HG03108 (cell line): ENCODE data around the gene CNTNAP2.
"Not testable (repeated sequence)": the region's sequence is repeated elsewhere in the genome, so short reads cannot be mapped to it uniquely, and the experiment has no call there.

Experiments used
- ATAC-seq: cut with Tn5 transposase; IDR thresholded peaks from one replicate; pipeline ENCODE4 v1.9.1; 2021; ENCODE audit warnings: moderate library complexity; ENCODE audit not compliant: unreplicated experiment

The CNTNAP2 gene

DNA sequence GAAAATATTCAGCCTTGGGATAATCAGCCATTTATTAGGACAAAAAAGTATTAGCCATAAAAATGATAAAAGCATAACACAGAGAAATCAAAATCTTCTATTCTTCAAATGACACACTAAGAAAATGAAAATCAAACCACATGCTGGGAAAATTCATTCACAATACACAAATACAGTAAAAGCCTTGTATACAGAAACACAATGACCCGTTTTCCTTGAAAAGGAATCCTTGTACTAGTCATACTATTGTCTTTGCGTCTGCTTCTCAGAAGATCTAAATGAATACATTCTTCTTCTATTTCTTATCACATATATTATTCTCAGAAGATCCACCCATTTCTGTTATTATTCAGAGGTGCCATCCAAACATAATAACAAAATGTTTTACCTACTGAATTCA, 749.1 kb downstream of the CNTNAP2 start:
- ATAC-seq: no peak

DNA sequence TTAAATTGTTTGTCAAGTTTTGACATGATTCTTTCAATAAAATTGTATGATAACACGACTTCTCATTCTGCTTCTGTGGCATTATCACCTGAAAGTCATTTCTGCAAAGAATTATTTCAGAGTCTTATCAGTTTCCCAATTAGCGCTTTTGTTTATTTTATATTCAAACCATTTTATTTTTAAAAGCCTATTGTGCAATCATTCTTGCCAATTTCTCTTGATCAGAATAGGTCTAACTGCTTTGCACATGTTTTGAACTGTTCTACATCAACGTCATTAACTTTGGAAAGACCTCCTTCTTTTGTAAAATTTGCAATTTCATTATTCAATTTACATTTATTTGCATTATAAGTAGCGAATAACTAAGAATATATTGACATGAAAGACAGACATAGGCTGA, 758.1 kb downstream of the CNTNAP2 start:
- ATAC-seq: no peak

DNA sequence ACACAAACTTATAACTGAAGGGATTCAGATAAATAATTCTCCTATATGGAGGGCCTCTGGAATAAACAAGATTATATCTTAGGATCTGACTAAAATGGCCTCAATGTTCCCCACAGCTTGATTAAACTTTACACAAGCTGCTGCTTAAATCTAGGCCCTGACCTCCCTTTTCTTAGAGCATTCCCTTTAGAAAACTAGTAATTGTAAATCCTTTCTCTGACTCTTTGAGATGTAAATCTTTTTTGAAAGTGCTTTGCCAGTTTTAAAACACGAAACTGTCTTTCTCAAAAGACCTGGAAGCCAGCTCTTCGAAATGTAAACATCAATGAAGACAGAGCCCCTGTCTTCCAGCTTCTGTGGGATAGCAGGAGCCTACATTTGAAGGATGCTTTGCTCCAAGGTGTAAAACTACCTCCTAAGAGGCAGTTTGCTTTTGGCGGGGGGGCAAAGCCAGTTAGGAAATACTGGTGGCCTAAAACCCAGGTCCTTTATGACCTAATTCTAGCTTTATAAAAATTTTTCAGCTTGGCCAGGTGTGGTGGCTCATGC, 758.7 kb downstream of the CNTNAP2 start:
- ATAC-seq: no peak

- no peak for ATAC-seq
These were observed 759.4 kb downstream of the CNTNAP2 start for GRCh38 chr7:146875981-146876380.

- no peak for ATAC-seq
These were observed 759.8 kb downstream of the CNTNAP2 start for GRCh38 chr7:146876411-146876810.

GRCh38 chr7:146878901-146879300, 762.3 kb downstream of the CNTNAP2 start:
- no peak for ATAC-seq

- no peak for ATAC-seq
These were observed 768.6 kb downstream of the CNTNAP2 start for GRCh38 chr7:146885231-146885630.

DNA sequence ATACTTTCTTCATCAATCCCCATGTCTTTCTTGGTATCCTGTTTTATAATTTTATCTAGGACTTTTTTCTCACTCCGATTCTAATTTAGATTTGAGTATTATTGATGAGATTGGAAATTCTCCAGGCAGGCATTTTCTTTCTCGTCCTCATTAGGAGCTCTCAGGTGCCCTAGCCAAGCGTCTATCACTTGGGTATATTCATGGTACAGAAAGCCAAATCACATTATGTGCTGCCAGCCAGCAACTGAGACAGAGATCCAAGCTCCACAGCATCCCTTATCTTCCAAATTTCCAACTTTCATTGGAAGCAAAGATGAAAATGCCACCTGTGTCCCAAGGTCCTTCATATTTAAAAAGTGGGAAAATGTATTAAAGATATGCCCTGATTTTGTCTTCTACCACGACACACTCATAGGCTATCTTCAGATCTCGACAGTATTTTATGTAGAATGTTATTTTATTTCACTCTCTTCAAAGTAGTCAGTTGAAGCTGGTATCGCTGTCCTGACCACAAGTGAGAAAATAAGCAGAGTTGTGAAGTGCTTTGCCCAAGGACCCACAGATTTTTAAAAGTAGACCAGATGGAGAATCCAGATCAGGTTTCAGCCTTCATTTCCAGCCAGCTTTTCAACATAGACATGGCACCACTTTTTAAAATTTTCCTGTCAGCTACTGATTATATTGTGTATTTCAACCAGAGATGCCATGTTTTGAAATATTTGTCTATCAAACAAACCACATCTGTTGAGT, 773.4 kb downstream of the CNTNAP2 start:
- ATAC-seq: no peak

DNA sequence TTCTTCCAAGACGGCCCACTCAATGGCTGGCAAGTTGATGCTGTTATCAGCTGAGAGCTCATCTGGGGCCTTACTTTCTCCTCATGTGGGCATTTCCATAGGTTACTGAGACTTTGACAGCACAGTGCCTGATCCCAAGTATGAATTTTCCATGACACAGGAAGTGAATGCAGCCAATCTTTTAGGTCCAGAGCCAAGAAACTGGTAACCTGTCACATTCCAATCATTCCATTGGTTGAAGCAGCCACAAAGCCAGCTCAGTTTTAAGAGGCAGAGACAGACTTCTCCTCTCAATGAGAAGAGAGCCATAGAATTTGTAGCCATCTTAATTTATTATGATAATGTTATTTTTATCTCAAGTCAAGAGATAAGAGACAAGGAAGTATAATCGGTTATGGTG, 775.5 kb downstream of the CNTNAP2 start:
- ATAC-seq: no peak

DNA sequence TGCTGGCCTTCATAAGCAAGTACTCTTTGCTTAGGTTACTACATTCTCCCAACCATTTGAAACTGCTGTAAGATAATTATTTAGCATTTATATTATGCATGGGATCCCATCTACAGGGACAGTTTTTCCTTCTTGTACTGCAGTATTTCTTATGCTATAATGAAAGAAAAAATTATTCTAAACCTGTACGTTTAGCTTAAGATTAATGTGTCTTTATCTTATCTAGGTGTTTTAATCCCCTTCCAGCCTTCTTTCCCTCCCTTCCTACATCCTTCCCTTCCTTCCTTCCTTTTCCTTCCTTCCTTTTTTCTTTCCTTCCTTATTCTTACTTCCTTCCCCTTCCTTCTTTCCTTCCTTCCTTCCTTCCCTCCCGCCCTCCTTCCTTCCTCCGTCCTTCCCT, 778.3 kb downstream of the CNTNAP2 start:
- no peak for ATAC-seq

DNA sequence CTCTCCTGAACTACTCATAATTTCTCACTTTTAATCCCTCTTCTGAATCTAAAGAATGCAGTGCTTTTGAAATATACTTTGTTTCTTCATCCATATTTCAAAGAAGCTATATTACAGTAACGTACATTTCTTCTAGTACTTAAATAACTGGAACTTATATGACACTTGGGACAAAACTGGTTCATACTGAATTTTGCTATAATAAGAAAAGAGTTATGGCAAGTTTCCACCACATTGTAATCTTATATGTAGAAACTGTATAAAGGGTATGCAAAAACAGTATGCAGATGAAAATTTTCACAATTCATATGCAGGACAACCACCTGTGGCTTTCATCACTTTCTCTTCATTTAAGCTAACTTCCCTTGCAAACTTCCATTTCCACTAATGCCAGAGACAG, 785.7 kb downstream of the CNTNAP2 start:
- no peak for ATAC-seq

DNA sequence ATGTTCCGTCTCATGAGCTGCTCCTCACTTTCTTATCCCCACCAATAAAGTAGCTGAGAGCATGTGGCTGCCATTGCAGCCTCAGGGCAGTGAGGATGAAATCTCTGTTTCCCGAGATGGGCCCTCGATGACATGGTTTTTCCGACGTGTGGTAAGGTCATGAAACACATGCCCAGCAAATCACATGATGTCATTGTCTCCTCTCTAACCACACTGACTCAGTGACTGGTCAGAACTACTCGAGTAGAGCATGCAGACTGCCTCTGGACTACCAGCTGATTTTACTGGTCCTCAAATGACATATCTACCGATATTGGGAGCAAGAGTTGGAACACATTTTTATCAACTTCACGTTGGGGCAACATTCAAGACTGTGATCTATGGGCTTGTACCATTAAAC, 786.1 kb downstream of the CNTNAP2 start:
- ATAC-seq: no peak

DNA sequence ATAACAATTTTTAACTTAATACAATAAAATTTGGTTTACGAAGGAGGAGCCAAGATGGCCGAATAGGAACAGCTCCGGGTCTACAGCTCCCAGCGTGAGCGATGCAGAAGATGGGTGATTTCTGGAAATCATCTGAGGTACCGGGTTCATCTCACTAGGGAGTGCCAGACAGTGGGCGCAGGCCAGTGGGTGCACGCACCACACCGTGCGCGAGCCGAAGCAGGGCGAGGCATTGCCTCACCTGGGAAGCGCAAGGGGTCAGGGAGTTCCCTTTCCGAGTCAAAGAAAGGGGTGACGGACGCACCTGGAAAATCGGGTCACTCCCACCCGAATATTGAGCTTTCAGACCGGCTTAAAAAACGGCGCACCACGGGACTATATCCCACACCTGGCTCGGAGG, 789.1 kb downstream of the CNTNAP2 start:
- ATAC-seq: not testable (repeated sequence)

- ATAC-seq: no peak
These were observed 806.2 kb downstream of the CNTNAP2 start for GRCh38 chr7:146922782-146923181.

DNA sequence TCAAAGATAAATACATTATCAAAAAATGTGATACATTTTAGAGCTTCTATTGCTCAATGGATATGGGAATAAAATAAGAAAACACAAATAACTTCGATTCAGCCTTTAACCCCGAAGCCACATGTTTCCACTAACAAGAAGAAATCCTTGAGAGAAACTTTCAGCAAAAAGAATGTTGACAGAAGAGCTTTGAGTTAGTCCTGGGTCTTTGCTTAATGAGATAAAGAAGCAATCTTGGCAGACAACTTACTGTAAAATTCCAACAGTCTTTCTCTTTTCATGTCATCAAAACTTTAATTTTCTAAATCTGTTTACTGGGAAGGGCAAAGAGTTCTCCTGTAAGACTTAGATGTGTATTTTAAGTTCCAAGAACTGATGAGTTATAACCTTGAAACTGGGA, 810.2 kb downstream of the CNTNAP2 start:
- ATAC-seq: no peak

- no peak for ATAC-seq
These were observed 821.2 kb downstream of the CNTNAP2 start for GRCh38 chr7:146937836-146938235.

DNA sequence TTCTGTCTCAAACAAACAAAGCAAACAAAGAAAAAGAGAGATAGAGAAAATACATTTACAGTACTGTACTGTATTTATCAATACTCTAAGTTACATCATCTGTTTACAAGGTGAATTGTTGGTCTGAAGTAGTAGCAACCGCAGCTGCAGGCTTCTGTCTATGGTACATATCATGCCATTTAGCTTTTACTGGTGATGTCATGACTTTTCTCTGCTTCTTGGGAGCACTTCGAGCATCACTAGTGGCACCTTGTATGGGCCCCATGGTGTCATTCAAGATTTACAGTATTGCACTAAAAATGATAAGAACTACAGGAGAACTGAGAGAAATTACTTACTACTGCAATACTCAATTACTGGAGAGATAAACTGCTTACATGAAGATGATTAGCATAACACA, 826.9 kb downstream of the CNTNAP2 start:
- ATAC-seq: no peak

GRCh38 chr7:146948703-146949102, 832.1 kb downstream of the CNTNAP2 start:
- no peak for ATAC-seq

DNA sequence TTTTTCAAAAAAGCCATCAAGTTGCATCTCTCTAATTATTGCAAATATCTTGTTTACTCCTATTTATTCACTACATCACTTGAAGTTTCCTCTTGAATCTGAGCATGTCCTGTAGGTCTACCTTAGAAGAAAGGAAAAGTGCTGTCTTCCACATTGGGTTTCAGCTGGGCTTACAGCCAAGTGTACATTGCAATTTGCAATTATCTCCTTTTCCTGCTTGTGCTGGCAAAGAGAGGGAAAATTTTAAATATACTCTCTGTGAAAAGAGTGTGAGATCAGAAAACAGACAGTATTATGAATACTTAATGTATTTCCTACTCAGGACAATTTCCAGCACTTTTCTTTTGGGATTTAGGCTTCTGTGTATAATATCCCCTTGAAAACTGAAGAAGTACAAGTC, 839.7 kb downstream of the CNTNAP2 start:
- ATAC-seq: no peak

DNA sequence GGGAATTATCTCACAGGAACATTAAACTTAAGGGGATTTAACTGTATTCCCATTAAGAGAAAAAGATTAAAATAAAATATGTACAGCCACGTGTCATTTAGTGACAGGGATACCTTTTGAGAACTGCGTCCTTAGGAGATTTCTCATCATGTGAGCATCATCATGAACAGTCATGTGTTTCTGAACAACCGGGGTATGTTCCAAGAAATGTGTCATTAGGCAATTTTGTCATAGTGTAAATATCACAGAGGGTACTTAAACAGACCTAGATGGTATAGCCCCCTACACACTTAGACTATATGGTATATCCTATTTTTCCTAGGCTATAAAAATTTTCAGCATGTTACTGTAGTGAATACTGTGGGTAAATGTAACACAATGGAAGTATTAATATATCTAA, 840.3 kb downstream of the CNTNAP2 start:
- ATAC-seq: no peak

GRCh38 chr7:146960773-146961391, 844.3 kb downstream of the CNTNAP2 start:
- no peak for ATAC-seq

DNA sequence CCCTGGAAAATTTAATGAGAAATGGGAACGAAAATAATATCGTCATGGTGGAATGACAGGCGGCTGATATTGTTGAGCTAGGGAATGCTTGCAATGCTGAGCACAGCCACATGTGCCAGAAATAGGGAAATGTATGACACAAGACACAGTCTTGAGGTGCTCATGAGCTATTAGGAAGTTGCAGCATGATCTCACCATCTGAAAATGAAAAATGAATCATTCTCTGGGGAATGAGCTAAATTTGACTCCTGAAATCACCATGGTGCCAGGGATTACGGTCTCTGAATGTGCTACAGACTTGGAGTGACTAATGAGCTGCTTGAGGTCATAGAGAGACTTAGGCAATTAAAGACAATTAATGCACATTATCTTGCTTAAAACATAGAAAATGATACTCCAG, 845.0 kb downstream of the CNTNAP2 start:
- ATAC-seq: no peak

- no peak for ATAC-seq
These were observed 849.7 kb downstream of the CNTNAP2 start for GRCh38 chr7:146966274-146966673.
